ENCODE data around the gene HSD11B2.

- TF ChIP-seq, protein P1, sequence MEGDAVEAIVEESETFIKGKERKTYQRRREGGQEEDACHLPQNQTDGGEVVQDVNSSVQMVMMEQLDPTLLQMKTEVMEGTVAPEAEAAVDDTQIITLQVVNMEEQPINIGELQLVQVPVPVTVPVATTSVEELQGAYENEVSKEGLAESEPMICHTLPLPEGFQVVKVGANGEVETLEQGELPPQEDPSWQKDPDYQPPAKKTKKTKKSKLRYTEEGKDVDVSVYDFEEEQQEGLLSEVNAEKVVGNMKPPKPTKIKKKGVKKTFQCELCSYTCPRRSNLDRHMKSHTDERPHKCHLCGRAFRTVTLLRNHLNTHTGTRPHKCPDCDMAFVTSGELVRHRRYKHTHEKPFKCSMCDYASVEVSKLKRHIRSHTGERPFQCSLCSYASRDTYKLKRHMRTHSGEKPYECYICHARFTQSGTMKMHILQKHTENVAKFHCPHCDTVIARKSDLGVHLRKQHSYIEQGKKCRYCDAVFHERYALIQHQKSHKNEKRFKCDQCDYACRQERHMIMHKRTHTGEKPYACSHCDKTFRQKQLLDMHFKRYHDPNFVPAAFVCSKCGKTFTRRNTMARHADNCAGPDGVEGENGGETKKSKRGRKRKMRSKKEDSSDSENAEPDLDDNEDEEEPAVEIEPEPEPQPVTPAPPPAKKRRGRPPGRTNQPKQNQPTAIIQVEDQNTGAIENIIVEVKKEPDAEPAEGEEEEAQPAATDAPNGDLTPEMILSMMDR (IDR thresholded peaks at IDR 0.05): no peak
- TF ChIP-seq POLR2A (IDR thresholded peaks at IDR 0.05) (no peak), POLR2AphosphoS5 (IDR thresholded peaks at IDR 0.05) (no peak)
Observed at GRCh38 chr16:67421030-67421429, 9.9 kb upstream of the HSD11B2 start.

Measured in prostate gland (tissue), 2 donors.